HG02981 (cell line): ENCODE results near the gene SH3TC1.

Experiments
- ATAC-seq: cut with Tn5 transposase; IDR thresholded peaks from one replicate; pipeline ENCODE4 v1.9.1; 2021; ENCODE audit warnings: mild to moderate bottlenecking, moderate library complexity; ENCODE audit not compliant: unreplicated experiment

Gene SH3TC1

GRCh38 chr4:8213121-8213520 lies 14.0 kb downstream of the SH3TC1 start:
- ATAC-seq = no peak

- ATAC-seq = no peak
These were observed 15.0 kb downstream of the SH3TC1 start for GRCh38 chr4:8214136-8214535.

GRCh38 chr4:8215001-8215427 lies 15.9 kb downstream of the SH3TC1 start:
- ATAC-seq = no peak

GRCh38 chr4:8215641-8216442 lies 16.8 kb downstream of the SH3TC1 start:
- ATAC-seq = no peak

GRCh38 chr4:8216443-8217245 lies 17.6 kb downstream of the SH3TC1 start:
- ATAC-seq = no peak

- no peak for ATAC-seq
These were observed 18.1 kb downstream of the SH3TC1 start for GRCh38 chr4:8217246-8217511.

GRCh38 chr4:8217871-8218270 lies 18.8 kb downstream of the SH3TC1 start:
- no peak for ATAC-seq

GRCh38 chr4:8218371-8219031 lies 19.4 kb downstream of the SH3TC1 start:
- ATAC-seq = no peak

- no peak for ATAC-seq
These were observed 20.1 kb downstream of the SH3TC1 start for GRCh38 chr4:8219236-8219635.

GRCh38 chr4:8220661-8221450 lies 21.8 kb downstream of the SH3TC1 start:
- ATAC-seq = no peak

- no peak for ATAC-seq
These were observed 22.4 kb downstream of the SH3TC1 start for GRCh38 chr4:8221476-8221875.

GRCh38 chr4:8221985-8222384 lies 22.9 kb downstream of the SH3TC1 start:
- no peak for ATAC-seq

GRCh38 chr4:8222609-8223388 lies 23.7 kb downstream of the SH3TC1 start:
- no peak for ATAC-seq

GRCh38 chr4:8224267-8224974 lies 25.3 kb downstream of the SH3TC1 start:
- ATAC-seq = no peak

GRCh38 chr4:8224975-8225625 lies 26.0 kb downstream of the SH3TC1 start:
- ATAC-seq = no peak

GRCh38 chr4:8225706-8226443 lies 26.8 kb downstream of the SH3TC1 start:
- no peak for ATAC-seq

GRCh38 chr4:8227201-8227770 lies 28.2 kb downstream of the SH3TC1 start:
- ATAC-seq = no peak

GRCh38 chr4:8227771-8228318 lies 28.8 kb downstream of the SH3TC1 start:
- ATAC-seq = no peak
